Activated T-cell treated with anti-CD3 and anti-CD28 coated beads, Interleukin-2, amount 50 U/mL, for 72 hours (primary cell): ENCODE results near the gene PTTG1IP. TPM values are rescaled to one million over a fixed set of nuclear protein-coding genes. Genes with fewer than 3 reads are reported as not detected.

Experiments used
- ATAC-seq, 2 donors: fragments of 150-1000 bp; cut with Tn5 transposase; replicated peaks in 1 of 2; 2 replicates each; pipeline ENCODE4 v1.10.0; 2021; ENCODE audit warnings: moderate library complexity in 2 of 2, mild to moderate bottlenecking in 1 of 2
- DNase-seq, 2 donors: peaks; one replicate each; pipeline ENCODE4 v3.0.0; 2021 to 2022; ENCODE audit warnings: mixed read lengths in 1 of 2
- H3K27ac Mint-ChIP-seq: one replicate; pipeline ENCODE4 v1.8.0; 2022; ENCODE audit warnings: mild to moderate bottlenecking, moderate library complexity, mixed read lengths
- H3K27me3 Mint-ChIP-seq: one replicate; pipeline ENCODE4 v1.8.0; 2022; ENCODE audit warnings: low read depth, mixed read lengths
- H3K36me3 Mint-ChIP-seq, 2 donors: one replicate each; pipeline ENCODE4 v1.8.0; 2022; ENCODE audit warnings: mixed read lengths in 2 of 2, mild to moderate bottlenecking in 1 of 2; ENCODE audit not compliant: insufficient read depth in 2 of 2
- H3K4me1 Mint-ChIP-seq: one replicate; pipeline ENCODE4 v1.8.0; 2022; ENCODE audit warnings: low read depth, mixed read lengths
- H3K4me3 Mint-ChIP-seq, 2 donors: one replicate each; pipeline ENCODE4 v1.8.0; 2022; ENCODE audit warnings: mild to moderate bottlenecking in 2 of 2, mixed read lengths in 2 of 2, moderate library complexity in 2 of 2
- H3K9me3 Mint-ChIP-seq, 2 donors: one replicate each; pipeline ENCODE4 v1.8.0; 2022; ENCODE audit warnings: mixed read lengths in 2 of 2
- total RNA-seq, 2 donors: library from RNA; stranded (reverse); gene quantifications; one replicate each; pipeline ENCODE4 v1.2.3, GENCODE V29; 2022

Gene PTTG1IP
- total RNA-seq, 2 donors from 2014 or later: 63.9 to 70.5 TPM

DNA sequence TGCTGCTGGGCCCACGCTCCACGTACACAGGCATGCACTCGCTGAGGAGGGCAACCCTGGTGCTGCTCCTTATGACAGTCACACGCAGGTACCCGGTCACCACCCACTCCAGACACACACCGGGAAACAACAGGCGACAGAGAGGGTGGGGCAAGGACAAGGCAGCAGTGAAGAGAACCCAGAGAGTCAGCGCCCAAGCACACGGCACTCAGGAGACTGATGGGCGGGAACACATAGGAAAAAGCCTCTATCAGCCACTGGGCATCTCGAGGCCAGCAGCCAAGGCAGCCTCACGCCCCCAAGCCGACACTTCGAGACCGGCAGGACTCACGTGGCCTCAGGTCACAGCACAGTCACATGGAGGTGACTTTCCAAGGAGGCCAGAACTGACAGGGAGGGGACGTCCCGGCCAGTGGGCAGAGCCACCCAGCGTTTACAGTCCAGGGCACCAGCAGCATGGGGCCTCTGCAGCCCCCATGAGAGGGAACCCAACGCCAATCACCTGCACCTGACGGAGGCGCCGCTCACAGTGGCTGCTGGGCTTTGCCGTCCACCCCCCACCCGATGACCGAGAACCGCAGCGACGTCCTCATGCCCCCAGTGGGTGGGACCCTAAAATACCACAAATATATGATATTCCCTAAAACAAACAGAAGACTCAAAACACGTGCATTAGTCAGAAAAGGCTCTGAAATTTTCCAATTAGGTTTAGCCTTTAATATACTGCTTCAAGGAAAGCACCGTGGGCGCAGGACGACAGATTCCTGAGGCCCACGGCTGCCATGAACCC lies 19.7 kb downstream of the PTTG1IP start:
- peak overlapping the region in 1 of 2 donors; percentile 11 for H3K4me3 Mint-ChIP-seq
- peaks cover 2 to 15% of the 10 kb centered on the region in 2 donors for H3K36me3 Mint-ChIP-seq
- peaks cover 33% of the 10 kb centered on the region for H3K4me1 Mint-ChIP-seq
- no peaks in the 10 kb centered on the region for H3K9me3 Mint-ChIP-seq
- H3K27me3 Mint-ChIP-seq: no peaks in the 10 kb centered on the region
- no peak for DNase-seq
- no peak for ATAC-seq
- no peak overlapping the region for H3K27ac Mint-ChIP-seq

DNA sequence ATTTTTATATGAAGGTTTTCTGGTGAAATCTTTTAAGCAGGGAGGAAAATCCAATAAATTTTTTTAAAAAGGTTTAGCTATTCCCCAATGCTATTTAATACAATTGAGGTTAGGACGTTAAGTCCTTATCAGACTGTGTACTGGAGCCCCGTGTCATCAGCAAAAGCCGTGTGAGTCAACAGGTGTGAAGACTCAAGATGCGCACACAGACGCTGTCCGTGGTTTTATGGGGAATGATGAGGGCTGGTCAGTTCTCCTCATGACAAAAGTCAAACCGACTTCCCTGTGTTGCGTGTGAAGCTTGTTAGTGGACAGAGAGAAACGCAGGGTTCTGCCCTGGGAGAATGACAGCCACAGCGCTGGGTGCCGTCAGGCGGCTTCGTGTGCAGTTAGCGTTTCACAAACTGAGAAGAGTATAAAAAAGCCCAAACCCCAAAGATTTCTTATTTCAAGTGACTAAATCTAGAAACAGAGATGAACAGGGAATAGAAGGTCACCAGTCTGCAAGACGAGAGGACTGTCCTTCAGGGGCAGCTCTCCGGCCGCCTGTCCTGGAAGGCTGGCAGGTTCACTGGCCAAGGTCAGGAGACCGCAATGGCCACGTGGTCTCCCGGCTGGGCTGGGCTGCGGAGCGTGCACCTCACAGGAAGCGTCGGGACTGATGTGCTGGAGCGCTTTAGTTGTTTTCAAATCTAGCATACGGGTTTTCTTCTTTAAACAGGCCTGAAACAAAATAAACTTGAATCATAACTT lies 22.4 kb downstream of the PTTG1IP start:
- Mint-ChIP-seq H3K27me3 (no peaks in the 10 kb centered on the region), H3K4me3 (peak overlapping the region in 1 of 2 donors; percentile 14), H3K4me1 (peaks cover 40% of the 10 kb centered on the region), H3K27ac (peak overlapping the region; percentile 37), H3K9me3 (no peaks in the 10 kb centered on the region), H3K36me3 (peaks cover 2 to 14% of the 10 kb centered on the region in 2 donors)
- ATAC-seq (no peak), DNase-seq (no peak)

- Mint-ChIP-seq H3K27me3 (no peaks in the 10 kb centered on the region), H3K4me3 (no peak overlapping the region), H3K4me1 (peaks cover 41% of the 10 kb centered on the region), H3K9me3 (no peaks in the 10 kb centered on the region), H3K36me3 (peaks cover 2 to 11% of the 10 kb centered on the region in 2 donors), H3K27ac (no peak overlapping the region)
- ATAC-seq (no peak), DNase-seq (no peak)
These were observed 23.2 kb downstream of the PTTG1IP start for GRCh38 chr21:44850208-44850800.

- H3K4me1 Mint-ChIP-seq: peaks cover 35% of the 10 kb centered on the region
- no peaks in the 10 kb centered on the region for H3K9me3 Mint-ChIP-seq
- no peak overlapping the region for H3K4me3 Mint-ChIP-seq
- H3K27ac Mint-ChIP-seq: no peak overlapping the region
- DNase-seq (no peak), ATAC-seq (no peak)
- peaks cover 2 to 11% of the 10 kb centered on the region in 2 donors for H3K36me3 Mint-ChIP-seq
- H3K27me3 Mint-ChIP-seq: no peaks in the 10 kb centered on the region
These were observed 23.8 kb downstream of the PTTG1IP start for GRCh38 chr21:44849616-44850130.

GRCh38 chr21:44848821-44849521 lies 24.5 kb downstream of the PTTG1IP start:
- ATAC-seq: no peak
- H3K36me3 Mint-ChIP-seq: peaks cover 2 to 5% of the 10 kb centered on the region in 2 donors
- no peak overlapping the region for H3K4me3 Mint-ChIP-seq
- no peaks in the 10 kb centered on the region for H3K9me3 Mint-ChIP-seq
- no peak for DNase-seq
- peaks cover 28% of the 10 kb centered on the region for H3K4me1 Mint-ChIP-seq
- H3K27ac Mint-ChIP-seq: no peak overlapping the region
- no peaks in the 10 kb centered on the region for H3K27me3 Mint-ChIP-seq

GRCh38 chr21:44847261-44848056 lies 26.0 kb downstream of the PTTG1IP start:
- ATAC-seq (no peak), DNase-seq (no peak)
- peaks cover 25% of the 10 kb centered on the region for H3K4me1 Mint-ChIP-seq
- no peaks in the 10 kb centered on the region for H3K9me3 Mint-ChIP-seq
- H3K27me3 Mint-ChIP-seq: no peaks in the 10 kb centered on the region
- H3K4me3 Mint-ChIP-seq: no peak overlapping the region
- H3K27ac Mint-ChIP-seq: no peak overlapping the region
- H3K36me3 Mint-ChIP-seq: peaks cover 2 to 5% of the 10 kb centered on the region in 2 donors

DNA sequence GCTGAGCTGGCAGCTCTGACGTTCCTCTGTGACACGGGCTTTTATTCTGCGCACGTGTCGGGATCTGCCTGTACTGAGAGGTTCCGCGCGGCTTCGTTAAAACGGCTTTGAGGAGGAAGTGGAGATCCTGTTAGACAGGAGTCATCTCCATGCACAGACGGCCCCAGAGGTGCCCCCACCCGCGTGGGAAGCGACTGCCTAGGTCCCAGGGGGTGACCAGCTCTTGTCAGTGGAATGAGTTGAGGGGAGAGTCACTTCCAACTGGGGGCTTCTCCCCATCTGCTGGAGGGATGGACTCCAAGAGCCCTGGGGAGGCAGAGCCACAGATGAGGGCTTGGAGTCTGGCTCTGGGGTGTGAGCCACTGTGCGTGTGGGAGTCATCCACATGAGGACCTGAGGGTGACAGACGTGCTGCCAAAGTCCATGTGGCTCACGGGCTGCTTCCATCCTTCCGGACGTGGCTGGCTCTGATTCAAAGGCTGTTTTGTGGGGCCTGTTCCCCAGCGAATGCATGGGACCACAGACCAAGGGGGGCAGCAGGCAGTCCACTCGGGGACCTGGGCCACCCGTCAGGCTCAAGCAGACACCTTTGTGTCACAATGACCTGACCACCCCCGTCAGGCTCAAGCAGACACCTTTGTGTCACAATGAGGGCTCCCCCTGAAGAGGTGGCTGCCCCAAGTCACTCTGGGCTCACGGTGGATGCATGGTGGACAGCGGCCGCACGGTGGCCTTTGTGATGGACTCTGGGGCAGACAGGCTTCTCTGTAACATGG lies 26.8 kb downstream of the PTTG1IP start:
- Mint-ChIP-seq H3K27ac (peak overlapping the region; percentile 52), H3K4me1 (peaks cover 17% of the 10 kb centered on the region)
- ATAC-seq: peak; percentile 31 to 39

DNA sequence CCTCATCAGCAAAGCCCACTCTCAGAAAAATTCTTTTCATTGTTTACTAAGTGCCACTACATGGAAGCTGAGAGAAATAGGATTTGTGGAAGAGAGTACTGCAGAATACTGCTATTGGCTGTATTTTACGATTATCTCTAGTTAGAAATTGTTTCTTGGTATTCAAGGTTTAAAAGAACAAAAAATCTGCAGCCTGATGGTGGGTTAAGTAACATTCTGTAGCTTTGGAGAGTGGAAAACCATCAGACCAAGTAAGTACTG lies 27.3 kb downstream of the PTTG1IP start:
- Mint-ChIP-seq H3K36me3 (peaks cover 2 to 4% of the 10 kb centered on the region in 2 donors), H3K27me3 (no peaks in the 10 kb centered on the region), H3K4me1 (peaks cover 12% of the 10 kb centered on the region), H3K9me3 (no peaks in the 10 kb centered on the region), H3K27ac (peak overlapping the region; percentile 52), H3K4me3 (peak overlapping the region; percentile 76 to 85)
- no peak for ATAC-seq
- DNase-seq: no peak

More for the DNA sequence above, 26.8 kb downstream of the PTTG1IP start:
- Mint-ChIP-seq H3K4me3 (peak overlapping the region; percentile 76 to 85), H3K36me3 (peaks cover 2 to 5% of the 10 kb centered on the region in 2 donors), H3K27me3 (no peaks in the 10 kb centered on the region), H3K9me3 (no peaks in the 10 kb centered on the region)
- DNase-seq: peak; percentile 19 to 27

GRCh38 chr21:44845418-44846223 lies 27.9 kb downstream of the PTTG1IP start:
- Mint-ChIP-seq H3K4me3 (peak overlapping the region; percentile 76 to 85), H3K27me3 (no peaks in the 10 kb centered on the region), H3K9me3 (no peaks in the 10 kb centered on the region), H3K4me1 (peaks cover 9% of the 10 kb centered on the region), H3K36me3 (no peaks in the 10 kb centered on the region), H3K27ac (no peak overlapping the region)
- DNase-seq (peak; percentile 69 to 71), ATAC-seq (peak; percentile 86 to 89)

- ATAC-seq (no peak), DNase-seq (no peak)
- H3K9me3 Mint-ChIP-seq: no peaks in the 10 kb centered on the region
- H3K4me3 Mint-ChIP-seq: no peak overlapping the region
- no peaks in the 10 kb centered on the region for H3K36me3 Mint-ChIP-seq
- no peak overlapping the region for H3K27ac Mint-ChIP-seq
- peaks cover 9% of the 10 kb centered on the region for H3K4me1 Mint-ChIP-seq
- H3K27me3 Mint-ChIP-seq: no peaks in the 10 kb centered on the region
These were observed 29.2 kb downstream of the PTTG1IP start for GRCh38 chr21:44844256-44844655.
